Endothelial cell (in vitro differentiated cells): Measurements from ENCODE around the gene KDM2A. TPM values are rescaled to one million over a fixed set of nuclear protein-coding genes. Genes with fewer than 3 reads are reported as not detected.

ENCODE experiments used
- DNase-seq: peaks from one replicate; pipeline ENCODE4 v3.0.0; 2021; ENCODE audit warnings: low spot score
- H3K27ac Mint-ChIP-seq: one replicate; pipeline ENCODE4 v1.8.0; 2021; ENCODE audit warnings: mixed read lengths, inconsistent platforms; ENCODE audit not compliant: unreplicated experiment
- H3K27me3 Mint-ChIP-seq: one replicate; pipeline ENCODE4 v1.8.0; 2021; ENCODE audit warnings: mild to moderate bottlenecking, moderate library complexity, mixed read lengths, inconsistent platforms; ENCODE audit not compliant: unreplicated experiment
- H3K36me3 Mint-ChIP-seq: one replicate; pipeline ENCODE4 v1.8.0; 2021; ENCODE audit warnings: mild to moderate bottlenecking, low read depth, mixed read lengths, inconsistent platforms; ENCODE audit not compliant: unreplicated experiment
- H3K4me1 Mint-ChIP-seq: one replicate; pipeline ENCODE4 v1.8.0; 2021; ENCODE audit warnings: mild to moderate bottlenecking, mixed read lengths, inconsistent platforms; ENCODE audit not compliant: unreplicated experiment
- H3K4me3 Mint-ChIP-seq: one replicate; pipeline ENCODE4 v1.8.0; 2021; ENCODE audit warnings: mild to moderate bottlenecking, mixed read lengths, inconsistent platforms; ENCODE audit not compliant: unreplicated experiment
- H3K9me3 Mint-ChIP-seq: one replicate; pipeline ENCODE4 v1.8.0; 2021; ENCODE audit warnings: mixed read lengths, inconsistent platforms; ENCODE audit not compliant: unreplicated experiment
- CTCF ChIP-seq: fragments of 200-600 bp; sonication (generic); IDR thresholded peaks from one replicate; pipeline ENCODE4 v1.5.0; 2021; ENCODE audit warnings: antibody characterized with exemption; ENCODE audit not compliant: unreplicated experiment
- total RNA-seq: library from RNA; stranded (reverse); fragmentation: NEBNext Ultra II Directional; extraction: Animal tissue kit (Norgen Biotek cat#: 25700); gene quantifications from one replicate; pipeline ENCODE4 v1.2.1, GENCODE V29; 2021; ENCODE audit not compliant: unreplicated experiment

The KDM2A gene
- total RNA-seq, 1 donor from 2014 or later, result 76.9 TPM

- DNase-seq, result peak; percentile 2
- TF ChIP-seq CTCF, result no peak
These were observed 188.5 kb downstream of the KDM2A start for GRCh38 chr11:67307545-67308001.

More at GRCh38 chr11:67307545-67308001, 188.5 kb downstream of the KDM2A start:
- peaks cover 13% of the 10 kb centered on the region for H3K27me3 Mint-ChIP-seq
- no peak overlapping the region for H3K27ac Mint-ChIP-seq
- no peaks in the 10 kb centered on the region for H3K36me3 Mint-ChIP-seq
- H3K4me1 Mint-ChIP-seq, result peaks cover 3% of the 10 kb centered on the region
- H3K4me3 Mint-ChIP-seq, result no peak overlapping the region
- no peaks in the 10 kb centered on the region for H3K9me3 Mint-ChIP-seq

Other genes starting within 250 kb of the KDM2A start
- 5.8 TPM for gene PC, start 160.9 kb upstream of the KDM2A start, total RNA-seq
- gene C11orf86, start 144.0 kb upstream of the KDM2A start, total RNA-seq, result not detected
- gene SYT12, start 96.1 kb upstream of the KDM2A start, total RNA-seq, result 0.82 TPM
- gene RHOD, start 62.4 kb upstream of the KDM2A start, total RNA-seq, result 10.5 TPM
- gene GRK2, start 147.2 kb downstream of the KDM2A start, total RNA-seq, result 92.7 TPM
- gene ANKRD13D, start 170.0 kb downstream of the KDM2A start, total RNA-seq, result 65.1 TPM
- gene SSH3, start 184.3 kb downstream of the KDM2A start, total RNA-seq, result 7.3 TPM
- gene POLD4, start 234.3 kb downstream of the KDM2A start, total RNA-seq, result 92.1 TPM